OCI-LY3 (cell line): ENCODE data around the gene ABCG1.

ENCODE experiments used
- CTCF ChIP-seq: fragments of 200-600, 300-600 bp; sonication (generic); IDR thresholded peaks from 2 replicates; pipeline ENCODE4 v1.5.1; 2014; ENCODE audit warnings: antibody characterized with exemption, low read length, low read depth
- EZH2phosphoT487 ChIP-seq: fragments of 200-600 bp; shearing (Covaris generic); IDR thresholded peaks from 2 replicates; pipeline ENCODE4 v1.6.1; 2018; ENCODE audit warnings: antibody characterized with exemption, mixed run types, low read depth

DNA sequence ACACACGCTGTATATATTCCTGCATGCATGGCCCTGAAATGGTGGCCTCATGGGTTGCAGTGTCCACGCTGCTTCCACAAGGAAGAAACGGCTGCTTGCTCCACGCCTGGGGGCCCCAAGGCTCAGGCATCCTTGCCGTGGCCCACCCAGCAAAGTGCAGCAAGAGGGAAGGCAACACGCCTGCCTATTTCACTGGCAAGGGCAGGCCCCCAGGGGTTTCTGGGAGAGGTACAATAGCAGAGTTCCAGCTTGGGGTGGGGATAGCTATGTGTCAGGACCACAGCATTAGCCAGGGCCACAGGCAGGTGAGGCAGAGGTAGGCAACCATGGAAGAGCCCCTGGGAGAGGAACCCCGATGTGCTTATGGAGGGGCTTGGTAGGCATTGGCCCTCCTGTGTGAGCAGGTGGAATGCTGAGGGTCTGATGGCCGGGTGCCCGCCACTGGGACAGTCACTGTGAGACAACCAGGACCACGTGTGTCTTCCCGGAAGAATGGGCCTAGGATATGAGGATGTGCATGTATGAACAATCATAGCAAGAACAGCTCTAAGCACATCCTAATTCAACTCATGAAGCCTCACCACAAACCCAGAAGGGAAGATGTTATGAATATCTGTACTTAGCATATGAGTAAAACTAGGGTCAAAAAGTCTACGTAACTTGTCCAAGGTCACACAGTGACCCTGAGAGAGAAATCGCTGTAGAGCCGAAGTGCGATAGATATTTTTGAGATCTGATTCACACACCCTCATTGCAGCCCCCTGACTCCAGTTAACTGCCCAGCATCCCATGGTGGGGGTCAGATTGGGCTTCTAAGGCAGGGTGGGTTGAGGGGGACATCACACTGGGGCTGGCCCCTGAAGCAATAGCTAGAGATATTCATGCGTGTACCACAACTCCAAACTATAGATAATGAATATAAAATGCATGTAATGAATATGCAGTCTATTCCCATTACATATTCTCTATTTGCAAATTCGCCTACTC, 120.1 kb downstream of the ABCG1 start:
- TF ChIP-seq CTCF (no peak), EZH2phosphoT487 (no peak)
